Activated T-helper 2 cell treated with anti-CD3 and anti-CD28 coated beads, Interferon-gamma antibody, Interleukin-2, Interleukin-4, amounts not matched to agents 10 μg/mL and 5 μg/mL and 100 μg/mL, durations not matched to agents 14 hours and 24 hours and 36 hours (primary cell): ENCODE measurements around the gene LHX4. TPM values are rescaled to one million over a fixed set of nuclear protein-coding genes. Genes with fewer than 3 reads are reported as not detected.

Source experiments
- DNase-seq: peaks from one replicate; pipeline ENCODE4 v3.0.0; 2021; ENCODE audit warnings: low spot score
- H3K27ac Mint-ChIP-seq: one replicate; pipeline ENCODE4 v1.8.0; 2021; ENCODE audit warnings: mixed read lengths
- H3K27me3 Mint-ChIP-seq: one replicate; pipeline ENCODE4 v1.8.0; 2021; ENCODE audit warnings: low read depth, mixed read lengths
- H3K36me3 Mint-ChIP-seq: one replicate; pipeline ENCODE4 v1.8.0; 2021; ENCODE audit warnings: low read depth, mixed read lengths
- H3K4me1 Mint-ChIP-seq: one replicate; pipeline ENCODE4 v1.8.0; 2021; ENCODE audit warnings: low read depth, mixed read lengths
- H3K4me3 Mint-ChIP-seq: one replicate; pipeline ENCODE4 v1.8.0; 2021; ENCODE audit warnings: low read depth, mild to moderate bottlenecking, moderate library complexity, mixed read lengths
- H3K9me3 Mint-ChIP-seq: one replicate; pipeline ENCODE4 v1.8.0; 2021; ENCODE audit warnings: mixed read lengths
- intact Hi-C: fragments of 100-400 bp; cut with micrococcal nuclease; formaldehyde crosslinking; loops from one replicate; pipeline ENCODE4 v1.15.1; 2023
- total RNA-seq: library from RNA; stranded (reverse); gene quantifications from 2 replicates; pipeline ENCODE4 v1.2.3, GENCODE V29; 2022

LHX4 gene
- total RNA-seq, 1 donor from 2014 or later: not detected

DNA sequence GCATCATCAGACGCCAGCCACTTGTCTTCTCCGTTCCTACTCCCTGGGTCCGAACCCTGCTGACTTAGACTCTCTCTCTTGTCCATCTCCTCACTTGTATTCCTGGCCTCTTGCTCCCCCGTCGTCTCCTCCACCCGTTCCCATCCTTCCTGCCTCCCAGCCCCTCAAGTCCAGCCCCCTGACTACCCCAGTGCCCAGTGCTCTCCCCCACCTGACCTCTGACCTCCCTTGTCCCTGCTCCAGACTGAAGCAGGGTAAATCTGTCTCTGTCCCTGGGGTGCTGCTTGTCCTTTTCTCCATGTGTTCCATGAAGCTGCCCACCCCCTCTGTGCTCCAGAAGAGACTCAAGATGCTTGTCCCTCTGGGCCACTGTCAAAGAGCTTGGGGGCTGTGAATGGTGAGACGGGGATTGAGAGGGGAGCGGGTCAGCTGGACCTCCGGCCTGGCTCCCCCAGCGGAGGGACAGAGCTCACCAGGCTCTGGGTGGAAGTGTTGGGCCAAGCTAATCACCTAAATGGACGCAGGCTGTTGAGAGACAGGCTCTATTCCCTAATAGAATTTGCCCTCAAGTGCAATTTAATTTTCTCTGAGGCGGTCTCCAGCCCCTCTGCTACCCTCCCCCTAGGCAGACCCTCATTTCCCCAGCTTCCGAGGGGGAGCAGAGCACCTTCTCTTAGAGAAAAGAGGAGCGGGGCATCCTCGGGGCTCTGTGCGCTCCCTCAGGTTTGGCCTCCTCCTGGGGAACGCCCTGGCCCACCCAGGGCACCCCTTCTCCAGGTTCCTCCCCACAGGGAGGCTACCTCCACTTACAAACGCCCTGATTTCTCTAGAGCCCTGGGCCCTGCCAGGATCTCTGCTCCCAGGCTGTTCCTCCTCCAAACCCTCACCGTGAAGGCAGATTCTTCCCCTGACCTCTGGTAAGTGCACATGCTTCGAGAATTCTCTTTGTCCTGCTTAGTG is 11.0 kb upstream of the LHX4 start:
- no peak for DNase-seq
- no peak overlapping the region for H3K27ac Mint-ChIP-seq
- peaks cover 33% of the 10 kb centered on the region for H3K27me3 Mint-ChIP-seq
- H3K9me3 Mint-ChIP-seq: no peaks in the 10 kb centered on the region
- H3K36me3 Mint-ChIP-seq: no peaks in the 10 kb centered on the region
- peaks cover under 1% of the 10 kb centered on the region for H3K4me1 Mint-ChIP-seq
- no peak overlapping the region for H3K4me3 Mint-ChIP-seq
- intact Hi-C loops: no loop called here

DNA sequence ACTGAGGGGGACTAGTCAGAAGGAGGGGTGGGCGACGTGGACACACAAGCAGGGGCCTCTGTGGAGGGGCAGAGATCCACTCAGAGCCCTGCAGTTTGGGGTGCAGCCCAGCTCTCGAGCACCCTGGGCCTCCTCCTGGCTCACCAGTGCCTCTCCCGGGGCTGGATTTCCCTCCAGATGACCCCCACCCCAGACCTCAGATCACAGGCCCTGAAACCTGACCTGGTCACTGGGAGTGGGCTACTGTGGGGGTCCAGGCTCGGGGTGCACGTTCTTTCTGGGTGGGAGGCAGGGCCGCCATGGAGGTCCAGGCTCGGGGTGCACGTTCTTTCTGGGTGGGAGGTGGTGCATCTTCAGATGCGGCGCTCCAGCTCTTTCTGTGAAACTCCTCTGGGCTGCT is 10.3 kb upstream of the LHX4 start:
- Mint-ChIP-seq H3K36me3 (no peaks in the 10 kb centered on the region), H3K4me1 (no peaks in the 10 kb centered on the region), H3K9me3 (no peaks in the 10 kb centered on the region), H3K27me3 (peaks cover 38% of the 10 kb centered on the region), H3K27ac (no peak overlapping the region), H3K4me3 (no peak overlapping the region)
- no peak for DNase-seq
- intact Hi-C loops: no loop called here

DNA sequence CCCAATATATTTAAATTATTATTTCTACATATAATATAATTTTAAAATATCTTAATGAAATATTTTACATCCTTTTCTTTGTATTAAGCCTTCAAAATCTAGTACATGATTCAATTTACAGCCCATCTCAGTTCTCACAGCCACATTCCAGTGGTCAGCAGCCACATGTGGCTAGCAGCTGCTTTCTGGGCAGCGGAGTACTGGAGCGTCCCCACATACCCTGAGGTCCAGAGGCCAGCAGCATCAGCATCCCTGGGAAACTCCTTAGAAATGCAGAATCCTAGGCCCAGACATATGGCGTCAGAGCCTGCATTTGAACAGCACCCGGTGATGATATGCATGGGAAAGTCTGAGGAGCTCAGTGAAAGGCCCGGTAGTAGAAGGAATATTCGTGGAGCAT is 8.6 kb upstream of the LHX4 start:
- no peaks in the 10 kb centered on the region for H3K4me1 Mint-ChIP-seq
- no peak overlapping the region for H3K27ac Mint-ChIP-seq
- DNase-seq: no peak
- H3K36me3 Mint-ChIP-seq: no peaks in the 10 kb centered on the region
- intact Hi-C loops: no loop called here
- peaks cover 49% of the 10 kb centered on the region for H3K27me3 Mint-ChIP-seq
- no peak overlapping the region for H3K4me3 Mint-ChIP-seq
- H3K9me3 Mint-ChIP-seq: no peaks in the 10 kb centered on the region

DNA sequence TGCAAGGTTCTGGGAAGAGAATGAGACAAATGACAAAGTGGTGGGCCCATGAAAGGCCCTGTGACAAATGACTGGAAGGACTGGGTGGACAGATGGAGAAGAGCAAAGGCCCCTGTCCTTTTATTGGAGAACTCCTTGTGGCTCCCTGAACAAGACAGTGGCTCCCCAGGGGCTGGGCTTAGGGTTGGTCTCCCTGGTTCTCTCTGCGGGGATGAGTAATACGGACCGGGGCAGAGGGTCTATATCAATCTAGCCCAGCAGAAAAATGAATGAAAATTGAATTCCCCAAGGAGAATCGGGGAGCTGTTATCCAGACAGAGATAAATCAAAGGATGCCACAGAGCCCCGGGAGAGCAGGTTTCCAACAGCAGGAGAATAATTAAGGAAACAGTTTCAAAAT is 5.2 kb upstream of the LHX4 start:
- H3K36me3 Mint-ChIP-seq: no peaks in the 10 kb centered on the region
- peaks cover 68% of the 10 kb centered on the region for H3K27me3 Mint-ChIP-seq
- DNase-seq: no peak
- intact Hi-C loops: no loop called here
- no peaks in the 10 kb centered on the region for H3K9me3 Mint-ChIP-seq
- H3K27ac Mint-ChIP-seq: no peak overlapping the region
- H3K4me3 Mint-ChIP-seq: no peak overlapping the region
- H3K4me1 Mint-ChIP-seq: peaks cover 4% of the 10 kb centered on the region

DNA sequence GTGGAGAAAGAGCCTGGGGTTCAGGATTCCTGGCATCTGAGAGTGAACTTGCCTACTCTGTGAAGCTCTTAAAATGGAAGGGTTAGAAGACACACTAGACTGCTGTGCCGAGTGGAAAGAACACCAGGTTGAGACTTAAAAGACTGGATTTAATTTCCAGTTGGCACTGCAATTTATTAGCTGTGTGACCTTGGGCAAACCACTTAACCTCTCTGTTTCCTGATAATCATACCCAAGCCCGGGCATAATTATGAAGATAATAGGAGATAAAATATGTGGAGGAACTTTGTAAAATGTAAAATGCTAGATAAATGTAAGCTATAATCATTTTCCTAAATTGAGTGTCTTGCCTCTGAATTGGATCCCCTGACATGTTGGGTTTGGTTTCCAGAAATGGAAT is 4.7 kb upstream of the LHX4 start:
- intact Hi-C loops: no loop called here
- Mint-ChIP-seq H3K27me3 (peaks cover 71% of the 10 kb centered on the region), H3K27ac (no peak overlapping the region), H3K9me3 (no peaks in the 10 kb centered on the region), H3K4me3 (no peak overlapping the region), H3K4me1 (peaks cover 4% of the 10 kb centered on the region), H3K36me3 (no peaks in the 10 kb centered on the region)
- no peak for DNase-seq

DNA sequence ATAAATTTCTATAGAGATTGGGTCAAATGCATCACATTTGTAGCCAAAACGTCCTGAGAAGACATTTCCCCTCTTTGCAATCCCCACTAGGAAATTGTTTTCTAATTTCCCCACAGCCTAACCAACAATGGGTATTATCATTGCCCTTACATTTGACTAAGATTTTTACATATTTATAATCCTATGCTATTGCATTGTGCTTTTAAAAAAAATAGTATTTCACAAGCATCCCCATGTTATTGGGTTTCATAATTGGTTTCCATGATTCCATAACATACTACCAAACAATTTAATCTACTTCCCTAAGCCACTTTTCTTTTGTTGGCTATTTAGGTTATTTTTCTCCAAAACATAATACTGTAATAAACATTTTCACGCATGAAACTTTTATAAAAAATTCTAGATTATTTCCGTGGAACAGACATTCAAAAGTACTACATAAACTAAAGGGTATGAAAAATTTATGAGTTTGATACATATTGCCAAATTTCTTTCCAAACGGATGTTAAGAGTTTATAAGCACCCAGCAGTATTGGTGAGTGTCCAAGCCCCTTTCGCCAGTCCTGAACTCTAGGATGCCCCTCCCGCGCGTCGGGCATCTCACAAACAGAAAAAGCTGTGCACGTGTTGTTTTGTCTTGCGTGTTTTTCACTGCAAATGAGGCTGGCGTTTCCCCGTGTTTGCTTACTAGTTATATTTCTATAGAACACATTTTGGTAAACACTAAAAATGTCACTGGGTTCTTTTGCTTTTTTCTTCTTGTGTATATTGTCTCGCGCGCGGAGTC is 2.0 kb upstream of the LHX4 start:
- Mint-ChIP-seq H3K4me3 (peak overlapping the region; percentile 67), H3K27ac (no peak overlapping the region), H3K4me1 (peaks cover 10% of the 10 kb centered on the region), H3K9me3 (no peaks in the 10 kb centered on the region), H3K36me3 (no peaks in the 10 kb centered on the region), H3K27me3 (peaks cover 76% of the 10 kb centered on the region)
- no peak for DNase-seq
- intact Hi-C loops: no loop called here

DNA sequence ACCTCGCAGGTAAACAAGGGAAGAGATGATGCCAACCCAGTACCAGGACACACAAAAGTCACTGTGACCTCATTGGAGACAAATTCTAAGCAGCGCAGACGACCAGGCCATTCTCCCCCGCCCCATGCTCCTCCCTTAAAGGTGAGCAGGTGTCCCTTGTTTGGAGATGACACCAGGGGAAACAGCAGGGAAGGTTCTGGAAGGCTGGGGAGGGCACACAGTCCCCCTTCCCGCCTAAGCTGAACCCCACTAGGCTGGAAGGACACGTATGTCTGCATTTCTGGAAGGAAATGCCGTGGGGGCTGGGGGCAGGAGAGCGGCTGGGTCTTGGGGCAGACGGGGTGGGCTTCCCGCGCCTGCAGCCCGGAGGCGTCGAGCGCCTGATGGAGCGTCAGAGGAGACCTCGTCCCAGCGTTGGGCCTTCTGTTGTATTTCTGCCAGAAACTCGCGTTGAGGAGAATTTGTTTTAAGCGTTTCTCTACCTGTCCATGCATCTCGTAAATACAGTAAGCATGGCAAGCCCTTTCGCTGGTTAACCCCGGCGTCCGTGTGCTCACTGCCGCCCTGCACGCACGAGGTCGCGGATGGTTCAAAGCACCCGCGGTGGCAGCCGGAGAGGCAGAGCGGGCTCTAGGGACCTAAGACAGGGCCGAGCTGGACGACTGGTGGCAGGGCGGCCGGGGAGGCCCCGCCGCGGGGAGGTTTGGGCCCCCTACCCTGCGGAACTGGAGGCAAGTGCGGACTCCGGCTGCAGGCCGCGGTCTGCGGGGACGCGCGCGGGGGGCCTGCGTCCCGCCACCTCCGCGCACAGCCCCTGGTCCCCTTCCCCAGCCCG is 1.2 kb upstream of the LHX4 start:
- intact Hi-C loops: no loop called here
- Mint-ChIP-seq H3K36me3 (no peaks in the 10 kb centered on the region), H3K4me3 (peak overlapping the region; percentile 67), H3K9me3 (no peaks in the 10 kb centered on the region), H3K27me3 (peaks cover 78% of the 10 kb centered on the region), H3K4me1 (peaks cover 10% of the 10 kb centered on the region), H3K27ac (no peak overlapping the region)
- DNase-seq: no peak

DNA sequence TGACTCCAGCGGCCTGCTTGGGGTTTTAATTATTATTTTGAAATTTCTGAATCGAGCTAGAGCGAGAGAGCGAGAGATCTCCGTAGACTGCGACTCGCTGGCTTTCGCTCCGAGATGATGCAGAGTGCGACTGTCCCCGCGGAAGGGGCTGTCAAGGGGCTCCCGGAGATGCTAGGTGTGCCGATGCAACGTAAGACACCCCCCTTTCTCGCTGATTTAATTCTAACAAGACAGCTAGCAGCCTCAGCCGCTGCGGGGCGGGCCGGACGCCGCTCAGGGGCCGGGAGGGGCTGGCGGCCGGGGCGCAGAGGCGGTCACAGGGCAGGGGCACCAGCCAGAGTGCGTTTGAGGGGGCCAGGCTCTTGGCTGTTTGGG is 339 bp downstream of the LHX4 start:
- H3K27ac Mint-ChIP-seq: no peak overlapping the region
- intact Hi-C loops: loop anchor here (10.0 kb wide), 2 partner anchors 486 to 1254 kb away; partner anchors contain the start of genes CACNA1E and FAM163A
- no peaks in the 10 kb centered on the region for H3K9me3 Mint-ChIP-seq
- H3K4me3 Mint-ChIP-seq: peak overlapping the region; percentile 61
- peaks cover 79% of the 10 kb centered on the region for H3K27me3 Mint-ChIP-seq
- peaks cover 13% of the 10 kb centered on the region for H3K4me1 Mint-ChIP-seq
- H3K36me3 Mint-ChIP-seq: no peaks in the 10 kb centered on the region
- DNase-seq: no peak

DNA sequence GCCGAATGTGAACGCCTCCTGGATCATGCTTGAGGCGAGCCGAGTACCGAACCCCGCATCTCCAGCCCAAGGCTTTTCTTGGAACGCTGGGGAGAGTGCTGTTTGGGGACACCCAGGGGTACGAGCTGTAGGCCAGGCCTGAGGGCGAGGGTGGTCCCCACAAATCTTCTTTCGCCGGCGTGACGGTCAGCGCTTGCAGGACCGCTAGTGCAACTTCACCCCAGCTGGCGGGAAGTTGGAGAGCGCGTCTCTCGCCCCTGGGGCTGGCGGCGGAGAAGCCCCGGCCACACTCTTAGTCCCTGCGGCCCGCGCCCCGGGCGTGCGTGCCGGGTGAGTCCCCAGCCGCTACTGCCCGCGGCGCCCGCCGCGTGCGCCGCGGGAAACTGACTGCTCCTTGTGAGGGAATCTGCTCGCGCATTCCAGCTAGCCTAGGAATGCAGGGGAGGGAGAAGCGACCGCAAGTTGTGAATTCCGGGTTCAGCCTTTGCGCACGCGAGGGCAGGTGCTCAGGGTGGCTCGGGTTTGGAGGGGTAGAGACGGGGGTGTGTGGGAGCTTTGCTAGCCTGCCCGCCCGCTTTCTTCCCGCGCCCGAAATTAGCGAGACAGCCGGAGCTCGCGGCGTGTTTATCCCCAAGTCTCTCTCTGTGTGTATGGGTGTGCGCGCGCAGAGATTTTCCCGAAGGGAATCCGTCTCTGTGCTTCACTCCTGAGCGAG is 884 bp downstream of the LHX4 start:
- Mint-ChIP-seq H3K4me3 (peak overlapping the region; percentile 61), H3K9me3 (no peaks in the 10 kb centered on the region), H3K36me3 (no peaks in the 10 kb centered on the region), H3K27ac (no peak overlapping the region), H3K27me3 (peaks cover 80% of the 10 kb centered on the region), H3K4me1 (peaks cover 13% of the 10 kb centered on the region)
- intact Hi-C loops: loop anchor here (10.0 kb wide), 2 partner anchors 486 to 1254 kb away; partner anchors contain the start of genes CACNA1E and FAM163A
- DNase-seq: no peak

DNA sequence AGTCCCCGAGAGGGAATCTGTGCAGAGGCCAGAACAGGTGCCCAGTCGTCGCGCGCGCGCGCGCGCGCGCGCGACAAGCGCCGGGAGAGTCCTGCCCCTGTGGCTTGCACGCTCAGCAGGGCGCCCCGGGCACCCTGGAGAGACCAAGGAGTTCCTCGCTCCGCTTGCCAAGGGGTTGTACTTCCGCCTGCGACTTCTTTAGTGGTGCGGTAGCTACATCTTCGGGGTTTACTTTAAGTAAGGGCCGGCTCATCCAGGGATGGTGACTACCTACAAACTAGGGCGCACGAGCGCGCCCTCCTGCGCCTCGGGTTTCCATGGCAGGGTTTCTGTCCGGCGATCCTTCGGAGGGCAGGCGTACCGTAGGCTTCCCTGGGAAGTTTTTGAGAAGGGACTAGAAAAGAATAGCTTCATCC is 1.4 kb downstream of the LHX4 start:
- Mint-ChIP-seq H3K4me3 (peak overlapping the region; percentile 69), H3K36me3 (no peaks in the 10 kb centered on the region), H3K27me3 (peaks cover 81% of the 10 kb centered on the region), H3K4me1 (peaks cover 16% of the 10 kb centered on the region), H3K27ac (no peak overlapping the region), H3K9me3 (no peaks in the 10 kb centered on the region)
- no peak for DNase-seq
- intact Hi-C loops: loop anchor here (10.0 kb wide), 2 partner anchors 487 to 1253 kb away; partner anchors contain the start of genes CACNA1E and FAM163A

DNA sequence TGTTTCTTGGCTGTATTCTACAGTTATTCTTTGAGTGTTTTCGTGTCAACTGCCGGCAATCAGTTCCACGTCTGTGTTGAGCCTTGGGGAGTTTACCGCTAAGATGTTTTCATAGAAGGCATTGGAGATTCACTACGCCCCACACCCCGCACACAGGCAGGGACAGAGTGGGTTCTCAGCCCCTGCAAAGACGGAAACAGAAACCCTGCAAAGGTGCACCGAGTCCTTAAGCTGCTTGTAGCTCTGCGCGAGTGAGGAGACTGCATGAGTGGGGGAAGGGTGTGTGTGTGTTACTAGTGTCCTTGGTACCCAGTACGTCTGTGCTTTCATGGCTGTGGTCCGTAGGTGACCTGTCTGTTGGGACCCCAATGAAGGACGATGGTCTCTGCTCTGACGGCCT is 1.9 kb downstream of the LHX4 start:
- DNase-seq: no peak
- intact Hi-C loops: loop anchor here (10.0 kb wide), 2 partner anchors 487 to 1253 kb away; partner anchors contain the start of genes CACNA1E and FAM163A
- peaks cover 16% of the 10 kb centered on the region for H3K4me1 Mint-ChIP-seq
- H3K4me3 Mint-ChIP-seq: peak overlapping the region; percentile 69
- H3K36me3 Mint-ChIP-seq: no peaks in the 10 kb centered on the region
- no peak overlapping the region for H3K27ac Mint-ChIP-seq
- no peaks in the 10 kb centered on the region for H3K9me3 Mint-ChIP-seq
- H3K27me3 Mint-ChIP-seq: peaks cover 81% of the 10 kb centered on the region
